OCI-LY1 (cell line): ENCODE measurements around the gene R3HDM1.

Source experiments
- H2AFZ ChIP-seq: fragments of 200-600 bp; sonication (generic), shearing (Covaris generic); 2 replicates; pipeline ENCODE4 v1.6.0; 2014; ENCODE audit warnings: antibody characterized with exemption, mild to moderate bottlenecking, low read length
- H3F3A ChIP-seq: fragments of 200-600 bp; sonication (generic), shearing (Covaris generic); 2 replicates; pipeline ENCODE4 v1.6.0; 2014; ENCODE audit warnings: mild to moderate bottlenecking, antibody characterized with exemption, low read length, moderate library complexity; ENCODE audit not compliant: insufficient read depth
- H3K27ac ChIP-seq: fragments of 200-600 bp; sonication (generic); 2 replicates; pipeline ENCODE4 v1.5.1; 2014; ENCODE audit warnings: low read length, mixed run types, mild to moderate bottlenecking, low read depth; ENCODE audit not compliant: poor library complexity, severe bottlenecking
- H3K27me3 ChIP-seq: fragments of 200-600 bp; sonication (generic); 2 replicates; pipeline ENCODE4 v1.6.0; 2014; ENCODE audit warnings: antibody characterized with exemption, mild to moderate bottlenecking, low read length, moderate library complexity; ENCODE audit not compliant: insufficient read depth
- H3K36me3 ChIP-seq: fragments of 200-600 bp; sonication (generic); 2 replicates; pipeline ENCODE4 v1.6.1; 2014; ENCODE audit warnings: mild to moderate bottlenecking, antibody characterized with exemption, low read length, moderate library complexity, mixed read lengths; ENCODE audit not compliant: insufficient read depth
- H3K4me1 ChIP-seq: fragments of 200-600 bp; sonication (generic); 2 replicates; pipeline ENCODE4 v1.5.1; 2014; ENCODE audit warnings: mild to moderate bottlenecking, low read length, moderate library complexity; ENCODE audit not compliant: insufficient read depth, severe bottlenecking
- H3K4me2 ChIP-seq: fragments of 200-600 bp; sonication (generic), shearing (Covaris generic); 2 replicates; pipeline ENCODE4 v1.6.1; 2014; ENCODE audit warnings: low read length
- H3K4me3 ChIP-seq: fragments of 200-600 bp; sonication (generic); 2 replicates; pipeline ENCODE4 v1.5.1; 2014; ENCODE audit warnings: low read length, low read depth, mild to moderate bottlenecking, mixed read lengths; ENCODE audit not compliant: poor library complexity, severe bottlenecking
- H3K79me2 ChIP-seq: fragments of 200-600 bp; shearing (Covaris generic); 2 replicates; pipeline ENCODE4 v1.6.1; 2016; ENCODE audit warnings: mixed run types, low read length, mixed read lengths; ENCODE audit not compliant: insufficient read depth
- H3K9ac ChIP-seq: fragments of 200-600 bp; sonication (generic), shearing (Covaris generic); 2 replicates; pipeline ENCODE4 v1.6.1; 2014; ENCODE audit warnings: mild to moderate bottlenecking, low read length, mixed read lengths
- H3K9me2 ChIP-seq: fragments of 200-600 bp; sonication (generic), shearing (Covaris generic); 2 replicates; pipeline ENCODE4 v1.6.1; 2014; ENCODE audit warnings: low read depth, mild to moderate bottlenecking, low read length, mixed read lengths
- H3K9me3 ChIP-seq: fragments of 200-600 bp; shearing (Covaris generic); 2 replicates; pipeline ENCODE4 v1.6.1; 2014; ENCODE audit warnings: low read length, mixed read lengths
- H4K20me1 ChIP-seq: fragments of 200-600 bp; sonication (generic), shearing (Covaris generic); 2 replicates; pipeline ENCODE4 v1.6.0; 2016; ENCODE audit warnings: mild to moderate bottlenecking, low read length; ENCODE audit not compliant: insufficient read depth
- EZH2 ChIP-seq: fragments of 200-600 bp; sonication (generic), shearing (Covaris generic); IDR thresholded peaks from 2 replicates; pipeline ENCODE4 v1.8.0; 2017; ENCODE audit warnings: borderline replicate concordance, mixed run types, mild to moderate bottlenecking, antibody characterized with exemption, low read length, moderate library complexity, mixed read lengths
- TF ChIP-seq, protein P1 (sequence below): fragments of 200-600 bp; sonication (generic), shearing (Covaris generic); IDR thresholded peaks from 2 replicates; pipeline ENCODE4 v1.5.1; 2017; ENCODE audit warnings: mild to moderate bottlenecking, antibody characterized with exemption, low read length, moderate library complexity, mixed read lengths

The R3HDM1 gene

DNA sequence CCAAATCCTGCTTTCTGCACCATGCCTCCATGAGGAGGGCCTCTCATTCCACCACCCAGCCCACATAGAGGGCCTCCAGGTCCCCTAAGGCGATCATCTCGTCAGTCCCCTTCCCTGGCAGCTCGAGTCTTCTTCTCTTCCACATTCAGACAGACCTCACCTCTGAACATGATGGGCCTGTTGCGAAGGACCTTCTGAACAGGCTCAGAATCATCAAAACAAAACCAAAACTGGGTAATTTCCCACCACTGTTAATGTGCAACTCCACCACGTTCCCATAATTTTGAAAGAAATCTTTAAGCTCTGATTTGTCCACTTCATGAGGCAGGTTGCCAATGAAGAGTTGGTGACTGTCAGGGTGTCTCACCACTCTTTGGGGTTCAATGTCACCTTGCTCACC is 20.7 kb upstream of the R3HDM1 start:
- Histone ChIP-seq H3K9ac (no peak overlapping the region), H3K36me3 (peaks cover 9% of the 10 kb centered on the region; the same call in 1 of the 2 replicates), H4K20me1 (no peaks in the 10 kb centered on the region), H3K9me3 (no peaks in the 10 kb centered on the region), H3K27ac (no peak overlapping the region), H2AFZ (no peak overlapping the region), H3K4me1 (no peaks in the 10 kb centered on the region), H3K27me3 (no peaks in the 10 kb centered on the region), H3K79me2 (peaks cover 3% of the 10 kb centered on the region; the same call in 1 of the 2 replicates), H3K9me2 (no peaks in the 10 kb centered on the region), H3K4me2 (no peak overlapping the region), H3F3A (no peaks in the 10 kb centered on the region), H3K4me3 (no peak overlapping the region)
- TF ChIP-seq, protein P1, sequence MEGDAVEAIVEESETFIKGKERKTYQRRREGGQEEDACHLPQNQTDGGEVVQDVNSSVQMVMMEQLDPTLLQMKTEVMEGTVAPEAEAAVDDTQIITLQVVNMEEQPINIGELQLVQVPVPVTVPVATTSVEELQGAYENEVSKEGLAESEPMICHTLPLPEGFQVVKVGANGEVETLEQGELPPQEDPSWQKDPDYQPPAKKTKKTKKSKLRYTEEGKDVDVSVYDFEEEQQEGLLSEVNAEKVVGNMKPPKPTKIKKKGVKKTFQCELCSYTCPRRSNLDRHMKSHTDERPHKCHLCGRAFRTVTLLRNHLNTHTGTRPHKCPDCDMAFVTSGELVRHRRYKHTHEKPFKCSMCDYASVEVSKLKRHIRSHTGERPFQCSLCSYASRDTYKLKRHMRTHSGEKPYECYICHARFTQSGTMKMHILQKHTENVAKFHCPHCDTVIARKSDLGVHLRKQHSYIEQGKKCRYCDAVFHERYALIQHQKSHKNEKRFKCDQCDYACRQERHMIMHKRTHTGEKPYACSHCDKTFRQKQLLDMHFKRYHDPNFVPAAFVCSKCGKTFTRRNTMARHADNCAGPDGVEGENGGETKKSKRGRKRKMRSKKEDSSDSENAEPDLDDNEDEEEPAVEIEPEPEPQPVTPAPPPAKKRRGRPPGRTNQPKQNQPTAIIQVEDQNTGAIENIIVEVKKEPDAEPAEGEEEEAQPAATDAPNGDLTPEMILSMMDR, result no peak
- TF ChIP-seq EZH2, result no peak

DNA sequence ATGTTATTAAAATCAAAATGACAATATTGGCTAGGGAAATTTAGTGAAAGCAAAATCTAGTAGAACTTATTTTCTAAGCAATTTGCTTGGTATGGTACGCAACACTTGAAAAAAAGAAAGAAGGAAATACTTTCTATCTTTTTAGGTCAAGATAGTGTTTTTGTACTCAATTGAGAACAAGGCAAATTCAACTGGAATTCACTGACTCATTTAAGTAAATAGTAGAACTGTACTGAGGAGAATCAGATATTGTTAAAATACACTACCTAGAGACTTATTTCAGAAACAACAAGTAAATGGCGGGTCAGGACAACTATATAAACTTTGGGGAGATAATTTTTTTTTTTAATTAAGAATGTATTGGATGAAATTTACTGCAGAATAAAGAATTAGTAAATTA is 19.2 kb upstream of the R3HDM1 start:
- no peaks in the 10 kb centered on the region for H3K9me2 ChIP-seq
- H2AFZ ChIP-seq, result no peak overlapping the region
- H3K27ac ChIP-seq, result no peak overlapping the region
- H3K36me3 ChIP-seq, result peaks cover 10% of the 10 kb centered on the region; the same call in 1 of the 2 replicates
- no peaks in the 10 kb centered on the region for H3K9me3 ChIP-seq
- H3K9ac ChIP-seq, result no peak overlapping the region
- peaks cover 3% of the 10 kb centered on the region; the same call in 1 of the 2 replicates for H3K79me2 ChIP-seq
- H3K4me3 ChIP-seq, result no peak overlapping the region
- TF ChIP-seq, protein P1, result no peak
- no peak for TF ChIP-seq EZH2
- H3K4me2 ChIP-seq, result no peak overlapping the region
- no peaks in the 10 kb centered on the region for H4K20me1 ChIP-seq
- no peaks in the 10 kb centered on the region for H3K27me3 ChIP-seq
- no peaks in the 10 kb centered on the region for H3F3A ChIP-seq
- no peaks in the 10 kb centered on the region for H3K4me1 ChIP-seq

- Histone ChIP-seq H3F3A (no peaks in the 10 kb centered on the region), H4K20me1 (no peaks in the 10 kb centered on the region), H3K4me2 (no peak overlapping the region), H3K9me3 (no peaks in the 10 kb centered on the region), H2AFZ (no peak overlapping the region), H3K27ac (no peak overlapping the region), H3K36me3 (peaks cover 23% of the 10 kb centered on the region), H3K79me2 (peaks cover 30% of the 10 kb centered on the region), H3K9ac (no peak overlapping the region), H3K4me1 (peaks cover 25% of the 10 kb centered on the region), H3K4me3 (no peak overlapping the region), H3K27me3 (no peaks in the 10 kb centered on the region), H3K9me2 (no peaks in the 10 kb centered on the region)
- TF ChIP-seq EZH2, result no peak
- TF ChIP-seq, protein P1, result no peak
These were observed 5.5 kb upstream of the R3HDM1 start for GRCh38 chr2:135525786-135526185.
